Measurements from ENCODE around the gene MSMP.

DNA sequence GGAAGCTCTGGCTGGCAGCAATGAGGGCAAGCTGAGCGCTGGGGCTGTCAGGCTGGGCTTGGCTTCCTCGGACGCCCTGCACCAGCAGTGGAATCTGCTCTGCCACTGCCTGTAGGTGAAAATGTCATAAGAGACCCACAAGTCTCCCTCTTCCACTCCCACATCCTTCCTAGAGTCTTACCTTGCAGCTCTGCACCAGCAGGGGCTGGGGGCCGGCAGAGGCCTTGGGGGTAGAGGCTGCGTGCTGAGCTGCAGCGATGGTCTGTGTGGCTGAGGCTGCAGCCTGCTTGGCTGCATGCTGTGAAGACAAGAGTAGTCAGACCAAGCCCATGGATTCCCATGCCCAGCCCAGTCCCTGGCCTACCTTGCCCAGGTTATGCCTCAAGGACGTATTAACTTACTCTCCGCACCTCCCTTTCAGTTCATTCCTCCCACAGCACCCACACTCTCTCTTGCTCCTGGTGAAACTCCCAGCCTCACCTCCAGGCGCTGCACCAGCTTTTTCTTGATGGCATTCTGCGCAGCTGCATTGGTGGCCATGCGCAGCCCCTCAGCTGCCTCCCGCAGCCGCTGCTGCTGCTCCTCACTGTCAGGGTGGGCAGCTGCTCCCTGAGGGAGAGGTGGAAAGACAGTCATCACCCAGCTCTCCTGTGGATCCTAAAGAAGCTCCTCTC, 39.4 kb downstream of the MSMP start:
- TF ChIP-seq, protein P1, sequence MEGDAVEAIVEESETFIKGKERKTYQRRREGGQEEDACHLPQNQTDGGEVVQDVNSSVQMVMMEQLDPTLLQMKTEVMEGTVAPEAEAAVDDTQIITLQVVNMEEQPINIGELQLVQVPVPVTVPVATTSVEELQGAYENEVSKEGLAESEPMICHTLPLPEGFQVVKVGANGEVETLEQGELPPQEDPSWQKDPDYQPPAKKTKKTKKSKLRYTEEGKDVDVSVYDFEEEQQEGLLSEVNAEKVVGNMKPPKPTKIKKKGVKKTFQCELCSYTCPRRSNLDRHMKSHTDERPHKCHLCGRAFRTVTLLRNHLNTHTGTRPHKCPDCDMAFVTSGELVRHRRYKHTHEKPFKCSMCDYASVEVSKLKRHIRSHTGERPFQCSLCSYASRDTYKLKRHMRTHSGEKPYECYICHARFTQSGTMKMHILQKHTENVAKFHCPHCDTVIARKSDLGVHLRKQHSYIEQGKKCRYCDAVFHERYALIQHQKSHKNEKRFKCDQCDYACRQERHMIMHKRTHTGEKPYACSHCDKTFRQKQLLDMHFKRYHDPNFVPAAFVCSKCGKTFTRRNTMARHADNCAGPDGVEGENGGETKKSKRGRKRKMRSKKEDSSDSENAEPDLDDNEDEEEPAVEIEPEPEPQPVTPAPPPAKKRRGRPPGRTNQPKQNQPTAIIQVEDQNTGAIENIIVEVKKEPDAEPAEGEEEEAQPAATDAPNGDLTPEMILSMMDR (IDR thresholded peaks at IDR 0.05; ENCODE audit: low read depth, low read length), result no peak
- TF ChIP-seq MYC (IDR thresholded peaks at IDR 0.05; ENCODE audit: low read depth, low read length) (no peak), POLR2A (IDR thresholded peaks at IDR 0.05; ENCODE audit: extremely low read depth, insufficient read length) (no peak)
